CD4-positive, alpha-beta T cell treated with Interleukin-10 for 1 hour (primary cell): ENCODE results near the gene MGAM2.

Experiments
- DNase-seq: peaks from one replicate; pipeline ENCODE4 v3.0.0-alpha.2; 2020

The MGAM2 gene

GRCh38 chr7:142180426-142180825, 68.9 kb downstream of the MGAM2 start:
- DNase-seq, result no peak

DNA sequence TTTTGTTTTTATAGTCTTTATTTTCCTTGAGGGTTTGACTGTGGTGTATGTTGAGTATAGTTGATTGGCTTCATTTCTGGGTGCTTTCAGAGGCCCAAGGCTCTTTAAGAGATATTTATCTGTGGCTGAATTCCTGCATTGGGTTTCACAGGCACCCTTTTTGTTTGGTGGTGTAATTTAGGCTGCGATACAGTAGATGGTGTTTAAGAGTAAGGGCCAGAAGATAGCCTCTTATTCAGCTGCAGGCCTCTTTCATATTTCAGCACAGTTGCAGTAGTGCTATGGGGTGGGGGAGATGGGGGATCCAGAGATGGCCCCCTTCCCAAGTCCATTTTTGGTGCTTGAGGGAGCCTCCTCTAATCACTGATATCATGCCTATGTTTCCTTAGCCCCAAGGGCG, 69.7 kb downstream of the MGAM2 start:
- no peak for DNase-seq

- DNase-seq, result no peak
Observed at GRCh38 chr7:142181966-142182365, 70.4 kb downstream of the MGAM2 start.

GRCh38 chr7:142185069-142185468, 73.6 kb downstream of the MGAM2 start:
- no peak for DNase-seq

GRCh38 chr7:142185801-142186200, 74.3 kb downstream of the MGAM2 start:
- DNase-seq, result no peak

DNA sequence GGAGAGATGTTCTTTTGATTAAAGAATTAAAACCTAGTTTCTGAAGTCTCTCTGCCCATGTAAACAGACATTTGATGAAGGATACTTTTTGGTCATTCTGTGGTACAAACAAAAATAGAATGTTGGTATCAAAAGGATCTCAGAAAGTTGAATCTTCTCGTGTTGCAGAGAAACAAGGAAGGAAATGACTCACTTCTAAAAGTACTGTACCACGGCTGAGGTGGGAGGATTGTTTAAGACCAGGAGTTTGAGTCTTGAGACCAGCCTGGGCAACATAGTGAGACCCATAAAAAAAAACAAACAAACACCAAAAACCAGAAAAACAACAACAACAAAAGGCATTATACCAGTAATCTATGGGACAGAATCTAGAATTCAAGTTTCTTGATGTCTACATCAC, 76.6 kb downstream of the MGAM2 start:
- no peak for DNase-seq

GRCh38 chr7:142188846-142189245, 77.3 kb downstream of the MGAM2 start:
- no peak for DNase-seq

DNA sequence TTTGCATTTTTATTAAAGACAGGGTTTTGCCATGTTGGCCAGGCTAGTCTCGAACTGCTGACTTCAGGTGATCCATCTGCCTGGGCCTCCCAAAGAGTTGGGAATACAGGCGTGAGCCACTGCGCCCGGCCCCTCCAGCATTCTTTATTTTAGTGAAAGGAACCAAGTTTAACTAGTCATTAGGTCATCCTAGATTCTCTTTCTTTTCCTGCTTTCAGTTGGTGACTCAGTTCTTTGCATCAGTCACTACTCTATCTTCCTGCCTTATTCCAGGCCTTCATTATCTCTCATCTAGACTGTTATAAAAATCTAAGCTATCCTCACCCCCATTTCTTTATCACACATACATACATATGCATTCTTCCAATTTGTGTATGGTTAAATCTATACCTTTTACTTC, 82.7 kb downstream of the MGAM2 start:
- DNase-seq, result no peak

GRCh38 chr7:142196066-142196840, 84.7 kb downstream of the MGAM2 start:
- no peak for DNase-seq

DNA sequence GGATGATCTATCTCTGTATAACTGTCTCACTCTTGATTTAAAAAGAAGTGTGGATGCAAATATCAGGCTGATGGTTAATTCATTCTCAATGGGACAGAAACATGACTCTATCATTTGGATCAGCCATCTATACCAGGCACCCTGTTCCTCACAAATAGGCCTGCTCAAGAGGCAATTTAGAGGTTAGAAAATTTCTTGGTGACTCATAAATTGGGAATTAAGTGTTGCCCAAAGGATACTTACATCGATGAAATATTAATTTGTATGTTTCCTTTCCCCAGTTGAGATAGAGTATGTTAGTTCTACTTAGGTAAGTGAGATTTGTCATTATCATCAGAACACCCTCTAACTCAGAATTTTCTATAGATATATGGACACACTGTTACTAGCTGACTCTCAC, 88.7 kb downstream of the MGAM2 start:
- DNase-seq, result no peak

- no peak for DNase-seq
Observed at GRCh38 chr7:142228537-142229104, 117.1 kb downstream of the MGAM2 start.

- no peak for DNase-seq
Observed at GRCh38 chr7:142231716-142232115, 120.2 kb downstream of the MGAM2 start.

GRCh38 chr7:142240546-142240945, 129.0 kb downstream of the MGAM2 start:
- no peak for DNase-seq

DNA sequence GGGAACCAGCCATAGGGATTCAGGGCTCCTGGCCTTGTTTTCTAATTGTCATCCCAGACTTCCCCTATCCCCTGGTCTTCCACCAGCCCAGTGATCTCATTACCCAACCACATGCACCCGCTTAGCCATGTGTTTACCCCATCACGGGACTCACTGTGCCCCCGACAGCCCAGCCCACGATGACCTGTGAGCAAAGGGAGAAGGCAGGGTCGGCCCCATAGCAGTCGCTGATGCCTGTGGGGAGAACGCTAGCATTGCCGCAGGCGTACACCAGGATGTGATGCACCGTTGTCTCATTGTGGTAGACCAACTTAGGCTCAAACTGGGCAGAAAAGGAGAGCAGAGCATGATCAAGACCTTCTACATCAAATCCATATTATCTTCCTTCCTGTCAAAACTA, 132.3 kb downstream of the MGAM2 start:
- no peak for DNase-seq

DNA sequence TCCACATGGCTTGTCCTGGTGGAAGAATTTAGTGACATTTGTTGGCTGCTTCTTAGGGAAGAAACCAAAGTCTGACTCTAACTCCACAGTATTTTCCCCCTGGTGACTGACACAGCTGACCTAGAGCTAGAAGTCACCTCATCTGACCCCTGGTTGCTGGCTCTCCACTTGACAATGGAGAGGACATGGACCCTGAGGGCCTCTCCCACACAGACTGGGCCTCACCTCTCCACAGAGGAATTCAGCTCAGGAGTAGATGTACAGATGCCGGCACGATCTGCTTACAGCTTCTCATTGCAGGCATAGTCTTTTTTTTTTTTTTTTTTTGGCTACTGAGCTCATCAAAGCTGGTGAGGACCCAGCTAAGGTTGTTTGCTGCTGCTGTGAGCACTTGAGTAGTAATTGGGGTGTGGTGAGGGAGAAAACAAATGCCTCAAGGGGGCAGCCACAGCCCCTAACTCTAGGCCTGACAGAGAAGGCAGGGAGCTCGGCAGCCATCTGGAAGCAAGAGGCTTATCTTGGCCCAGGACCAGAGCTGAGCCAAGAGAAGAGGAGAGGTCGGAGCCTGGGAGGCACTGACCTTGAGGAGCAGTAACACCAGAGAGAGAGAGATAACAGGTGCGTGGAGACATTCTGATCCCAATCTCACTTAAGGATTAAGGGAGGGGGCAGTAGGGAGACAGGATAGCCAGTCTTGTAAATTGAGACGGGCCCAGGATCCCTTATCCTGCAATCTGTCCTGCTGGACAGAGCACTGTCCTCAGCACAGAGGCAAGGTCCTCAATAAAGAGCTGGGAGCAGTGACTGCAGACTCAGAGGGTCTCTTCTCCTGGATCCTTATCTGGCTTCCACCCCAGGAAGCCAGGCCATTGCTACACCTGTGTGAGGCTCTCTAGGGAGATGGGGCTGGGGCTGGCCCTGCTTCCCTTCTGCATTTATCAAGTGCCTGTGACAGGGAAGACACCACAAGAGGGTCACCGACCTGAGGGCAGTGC, 136.9 kb downstream of the MGAM2 start:
- no peak for DNase-seq

- no peak for DNase-seq
Observed at GRCh38 chr7:142249918-142250317, 138.4 kb downstream of the MGAM2 start.

DNA sequence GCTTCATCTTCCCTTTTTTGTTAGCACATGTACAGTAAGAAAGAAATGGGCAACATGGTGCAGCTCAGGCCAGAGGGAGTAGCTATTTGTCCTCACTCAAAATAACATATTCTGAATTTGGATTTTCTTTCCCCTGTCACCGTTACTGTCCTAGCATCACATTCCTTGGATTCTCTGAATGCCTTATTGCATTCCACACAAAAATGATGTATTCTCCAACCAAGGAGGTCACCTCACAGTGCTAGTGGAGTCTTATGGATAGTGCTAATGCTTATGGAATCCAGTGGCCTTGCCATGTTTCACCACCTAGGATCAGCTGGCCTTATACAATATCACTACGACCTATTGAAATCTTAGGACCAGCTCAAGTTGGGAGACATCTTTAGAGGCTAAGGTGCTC, 139.2 kb downstream of the MGAM2 start:
- DNase-seq, result no peak

DNA sequence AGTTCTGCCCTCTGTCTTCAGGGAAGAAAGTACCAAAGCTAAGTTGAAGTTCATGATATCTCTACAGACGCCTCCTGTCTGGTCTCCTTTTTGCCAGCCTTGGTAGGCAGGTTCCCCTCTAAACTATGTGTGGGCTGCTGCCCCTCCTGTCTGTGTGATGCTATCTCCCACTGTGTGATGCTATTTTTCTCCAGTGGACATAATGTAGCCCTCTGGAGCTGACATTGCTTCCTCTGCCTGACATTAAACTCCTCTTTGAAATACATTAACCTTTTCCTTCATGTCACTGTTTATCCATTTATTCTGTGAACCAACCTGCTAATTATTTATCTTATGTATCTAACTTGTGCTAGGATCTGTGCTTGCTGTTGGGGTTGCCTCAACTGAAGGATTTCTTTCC, 146.4 kb downstream of the MGAM2 start, which contains the start of gene PRSS58:
PRSS58 (minus strand) TSS at position 101 of the 400 bp plus-strand sequence. CDS start 351 bp downstream, outside the sequence.
- DNase-seq, result no peak

DNA sequence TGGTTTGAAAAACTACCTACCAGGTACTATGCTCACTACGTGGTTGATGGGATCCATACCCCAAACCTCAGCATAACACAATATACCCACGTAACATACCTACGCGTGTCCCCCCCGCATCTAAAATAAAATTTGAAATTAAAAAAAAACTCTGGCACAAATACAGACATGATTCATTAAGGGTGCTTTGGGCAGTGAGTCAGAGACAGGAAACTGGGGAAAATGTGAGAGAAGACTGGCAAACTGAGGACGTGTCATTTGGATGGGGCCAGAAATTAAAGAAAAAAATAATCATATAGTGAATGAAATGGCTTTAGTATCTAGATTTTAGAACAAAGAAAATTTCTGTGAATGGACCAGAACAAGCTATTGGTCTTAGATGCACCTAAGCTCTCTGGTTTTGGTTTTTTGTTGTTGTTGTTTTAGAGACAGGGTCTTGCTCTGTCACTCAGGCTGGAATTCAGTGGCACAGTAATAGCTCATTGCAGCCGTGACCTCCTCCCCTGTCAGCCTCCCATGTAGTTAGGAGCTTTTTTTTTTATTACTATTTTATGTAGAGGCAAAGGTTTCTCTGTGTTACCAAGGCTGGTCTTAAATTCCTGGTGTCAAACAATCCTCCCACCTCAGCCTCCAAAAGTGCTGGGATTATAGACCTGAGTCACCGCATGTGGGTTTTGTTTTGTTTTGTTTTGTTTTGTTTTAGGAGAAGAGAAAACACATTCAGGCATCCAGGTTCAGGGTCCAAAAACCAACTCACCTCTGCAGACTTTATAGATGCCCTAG, 152.3 kb downstream of the MGAM2 start:
- no peak for DNase-seq
